Vagina (tissue), 2 donors: Measurements from ENCODE around the gene CALM3. TPM values are rescaled to one million over a fixed set of nuclear protein-coding genes. Genes with fewer than 3 reads are reported as not detected.
A peak's percentile ranks its signal among the peaks of the same experiment; 100 is the strongest.
"Not testable (repeated sequence)": the region's sequence is repeated elsewhere in the genome, so short reads cannot be mapped to it uniquely, and the experiment has no call there.

Source experiments
- DNase-seq, 2 donors: peaks; one replicate each; pipeline ENCODE4 v3.0.0-alpha.2; 2017; ENCODE audit errors: extremely low spot score in 2 of 2
- H3K27ac ChIP-seq: fragments of 200-600 bp; sonication (generic); one replicate; pipeline ENCODE4 v1.5.1; 2019
- H3K27me3 ChIP-seq: fragments of 200-600 bp; sonication (generic); one replicate; pipeline ENCODE4 v1.5.1; 2019
- H3K36me3 ChIP-seq, 2 donors: fragments of 200-600 bp; sonication (generic); one replicate each; pipeline ENCODE4 v1.5.1; 2017 to 2019
- H3K4me1 ChIP-seq: fragments of 200-600 bp; sonication (generic); one replicate; pipeline ENCODE4 v1.5.1; 2019
- H3K4me3 ChIP-seq, 2 donors: fragments of 200-600 bp; sonication (generic); 1 replicate in 1 of 2; 2 replicates in 1 of 2; pipeline ENCODE4 v1.5.1; 2016 to 2019
- H3K9me3 ChIP-seq: fragments of 200-600 bp; sonication (generic); one replicate; pipeline ENCODE4 v1.5.1; 2019
- POLR2A ChIP-seq, 2 donors: fragments of 450-650 bp; IDR thresholded peaks; one replicate each; pipeline ENCODE4 v1.6.1; 2017; ENCODE audit warnings: antibody characterized with exemption in 2 of 2, mild to moderate bottlenecking in 2 of 2, moderate library complexity in 2 of 2
- POLR2AphosphoS5 ChIP-seq, 2 donors: sonication (generic); formaldehyde crosslinking; IDR thresholded peaks; one replicate each; pipeline ENCODE4 v1.9.0; 2017; ENCODE audit warnings: antibody characterized with exemption in 2 of 2, mild to moderate bottlenecking in 2 of 2, low read depth in 1 of 2; ENCODE audit not compliant: insufficient read depth in 1 of 2
- intact Hi-C: fragments of 100-400 bp; cut with DNase I; formaldehyde crosslinking; loops from one replicate; pipeline ENCODE4 v1.15.1; 2023
- total RNA-seq: library from RNA; depleted of rRNA; stranded (reverse); fragments of >200 nt; gene quantifications from one replicate; pipeline ENCODE4 v1.2.3, GENCODE V29; 2016
- TF ChIP-seq, protein P1 (sequence below), 3 experiments: fragments of 450-650 bp in 2 of 3; fragments of 200-600 bp in 1 of 3; sonication (generic) in 1 of 3; IDR thresholded peaks; one replicate each; pipeline ENCODE4 v1.5.1; 2017 to 2019; ENCODE audit warnings: antibody characterized with exemption in 3 of 3, mild to moderate bottlenecking in 2 of 3, moderate library complexity in 2 of 3

Gene CALM3
- total RNA-seq, 1 donor from 2014 or later, result 105 TPM

DNA sequence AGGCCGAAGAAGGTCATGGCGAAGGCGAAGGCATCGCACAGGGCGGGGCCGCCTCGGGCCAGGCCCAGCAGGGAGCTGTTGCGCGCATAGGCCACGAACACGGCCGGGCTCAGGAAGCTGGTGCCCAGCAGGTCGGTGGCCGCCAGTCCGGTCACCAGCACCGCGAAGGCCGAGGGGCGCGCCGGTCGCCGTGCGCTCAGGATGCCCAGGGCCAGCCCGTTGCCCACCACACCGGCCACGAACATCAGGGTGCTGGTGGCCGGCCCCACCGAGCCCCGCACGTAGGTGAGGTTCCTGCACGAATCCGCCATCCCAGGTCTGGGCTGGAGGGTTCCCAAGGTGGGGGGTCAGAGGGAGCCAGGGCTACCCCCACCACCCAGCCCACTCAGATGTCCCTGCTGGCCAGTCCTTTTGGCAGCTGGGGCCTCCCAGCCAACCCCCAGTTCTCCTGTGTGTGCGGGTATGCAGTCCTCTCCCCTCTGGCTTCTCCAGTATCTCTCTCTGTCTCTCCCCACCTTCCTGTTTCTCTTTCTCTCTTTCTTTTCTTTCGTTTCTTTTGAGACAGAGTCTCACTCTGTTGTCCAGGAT lies 22.9 kb downstream of the CALM3 start:
- DNase-seq, result no peak
- Histone ChIP-seq H3K4me1 (peaks cover 42% of the 10 kb centered on the region), H3K27ac (peak overlapping the region; percentile 87), H3K27me3 (no peaks in the 10 kb centered on the region), H3K9me3 (no peaks in the 10 kb centered on the region), H3K4me3 (peak overlapping the region; percentile 17 to 27), H3K36me3 (no peaks in the 10 kb centered on the region)
- intact Hi-C loops, result no loop called here
- TF ChIP-seq, protein P1, sequence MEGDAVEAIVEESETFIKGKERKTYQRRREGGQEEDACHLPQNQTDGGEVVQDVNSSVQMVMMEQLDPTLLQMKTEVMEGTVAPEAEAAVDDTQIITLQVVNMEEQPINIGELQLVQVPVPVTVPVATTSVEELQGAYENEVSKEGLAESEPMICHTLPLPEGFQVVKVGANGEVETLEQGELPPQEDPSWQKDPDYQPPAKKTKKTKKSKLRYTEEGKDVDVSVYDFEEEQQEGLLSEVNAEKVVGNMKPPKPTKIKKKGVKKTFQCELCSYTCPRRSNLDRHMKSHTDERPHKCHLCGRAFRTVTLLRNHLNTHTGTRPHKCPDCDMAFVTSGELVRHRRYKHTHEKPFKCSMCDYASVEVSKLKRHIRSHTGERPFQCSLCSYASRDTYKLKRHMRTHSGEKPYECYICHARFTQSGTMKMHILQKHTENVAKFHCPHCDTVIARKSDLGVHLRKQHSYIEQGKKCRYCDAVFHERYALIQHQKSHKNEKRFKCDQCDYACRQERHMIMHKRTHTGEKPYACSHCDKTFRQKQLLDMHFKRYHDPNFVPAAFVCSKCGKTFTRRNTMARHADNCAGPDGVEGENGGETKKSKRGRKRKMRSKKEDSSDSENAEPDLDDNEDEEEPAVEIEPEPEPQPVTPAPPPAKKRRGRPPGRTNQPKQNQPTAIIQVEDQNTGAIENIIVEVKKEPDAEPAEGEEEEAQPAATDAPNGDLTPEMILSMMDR (IDR thresholded peaks at IDR 0.05), result no peak
- TF ChIP-seq POLR2AphosphoS5 (IDR thresholded peaks at IDR 0.05; ENCODE audit: insufficient read depth in 1 of 2, low read depth in 1 of 2), result no peak
- no peak for TF ChIP-seq POLR2A (IDR thresholded peaks at IDR 0.05)

DNA sequence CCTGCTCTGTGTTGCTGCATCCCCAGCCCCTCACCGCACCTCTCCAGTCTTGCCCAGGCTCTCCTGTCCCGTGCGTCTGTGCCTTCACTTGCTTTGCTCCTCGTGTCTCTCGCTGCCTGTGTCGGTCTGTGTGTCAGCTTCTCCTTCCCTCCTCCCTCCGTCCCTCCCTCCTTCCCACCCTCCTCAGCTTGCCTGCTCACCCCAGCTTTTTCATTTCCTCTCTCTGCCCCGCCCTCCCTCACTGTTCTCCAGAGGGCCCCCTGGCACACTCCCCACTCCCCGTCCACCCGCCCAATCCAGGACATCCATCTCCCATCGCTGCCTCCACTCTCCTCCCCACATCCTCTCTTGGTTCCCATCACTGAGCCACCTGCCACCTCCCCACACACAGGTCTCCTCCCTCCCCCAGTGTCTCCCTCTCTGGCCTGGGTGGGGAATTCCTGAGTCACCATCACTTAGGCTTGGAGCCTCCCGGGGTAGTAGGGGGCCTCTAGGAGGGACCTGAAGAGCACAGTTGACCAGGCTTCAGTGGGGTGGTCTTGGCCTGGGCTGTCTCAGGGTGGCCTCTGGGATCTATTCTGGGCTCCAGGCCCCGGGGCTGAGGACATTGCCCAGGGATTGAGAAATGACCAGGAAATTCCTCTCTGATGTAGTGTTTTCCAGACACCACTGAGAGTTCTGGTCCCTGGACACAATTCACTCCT lies 24.0 kb downstream of the CALM3 start, which contains the start of gene PTGIR:
Gene PTGIR (minus strand): TSS at position 132 of the 704 bp plus-strand sequence. CDS start 864 bp downstream, outside the sequence.
- H3K4me3 ChIP-seq, result peak within 1 kb of the TSS; percentile 17 to 27
- no peak for DNase-seq
- no peaks in the 10 kb centered on the region for H3K36me3 ChIP-seq
- H3K9me3 ChIP-seq, result no peaks in the 10 kb centered on the region
- H3K4me1 ChIP-seq, result peaks cover 36% of the 10 kb centered on the region
- TF ChIP-seq POLR2AphosphoS5 (IDR thresholded peaks at IDR 0.05; ENCODE audit: insufficient read depth in 1 of 2, low read depth in 1 of 2), result peak; percentile 21 to 78
- TF ChIP-seq POLR2A (IDR thresholded peaks at IDR 0.05), result no peak
- intact Hi-C loops, result loop anchor here (5.0 kb wide), 1 partner anchor 37 kb away; the partner anchor contains the start of gene DACT3
- no peaks in the 10 kb centered on the region for H3K27me3 ChIP-seq
- peak within 1 kb of the TSS; percentile 87 for H3K27ac ChIP-seq

DNA sequence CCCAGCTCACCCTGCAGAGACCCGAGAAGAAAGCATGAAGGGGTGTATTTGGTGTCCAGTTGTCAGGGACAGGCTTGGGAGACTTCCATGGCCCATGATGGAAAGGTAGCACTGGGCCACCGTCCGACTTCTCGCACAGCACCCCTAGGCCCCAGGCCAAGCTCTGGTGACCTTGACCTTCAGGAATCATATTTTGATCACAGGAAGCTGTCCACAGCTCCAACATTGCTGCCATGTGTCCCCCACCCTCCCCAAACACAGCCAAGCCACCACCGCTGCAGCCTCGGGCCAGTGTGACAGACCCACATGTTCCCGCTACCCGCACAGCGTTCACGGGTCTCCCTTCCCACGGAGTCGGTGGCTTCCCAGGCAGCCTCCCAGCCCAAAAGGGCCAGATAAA lies 24.6 kb downstream of the CALM3 start:
- intact Hi-C loops, result loop anchor here (5.0 kb wide), 1 partner anchor 37 kb away; the partner anchor contains the start of gene DACT3
- H3K4me1 ChIP-seq, result peaks cover 34% of the 10 kb centered on the region
- H3K9me3 ChIP-seq, result no peaks in the 10 kb centered on the region
- TF ChIP-seq POLR2AphosphoS5 (IDR thresholded peaks at IDR 0.05; ENCODE audit: insufficient read depth in 1 of 2, low read depth in 1 of 2) (no peak), POLR2A (IDR thresholded peaks at IDR 0.05) (no peak)
- TF ChIP-seq, protein P1 (IDR thresholded peaks at IDR 0.05), result no peak
- peak overlapping the region; percentile 87 for H3K27ac ChIP-seq
- DNase-seq, result no peak
- H3K36me3 ChIP-seq, result no peaks in the 10 kb centered on the region
- no peak overlapping the region for H3K4me3 ChIP-seq
- H3K27me3 ChIP-seq, result no peaks in the 10 kb centered on the region

DNA sequence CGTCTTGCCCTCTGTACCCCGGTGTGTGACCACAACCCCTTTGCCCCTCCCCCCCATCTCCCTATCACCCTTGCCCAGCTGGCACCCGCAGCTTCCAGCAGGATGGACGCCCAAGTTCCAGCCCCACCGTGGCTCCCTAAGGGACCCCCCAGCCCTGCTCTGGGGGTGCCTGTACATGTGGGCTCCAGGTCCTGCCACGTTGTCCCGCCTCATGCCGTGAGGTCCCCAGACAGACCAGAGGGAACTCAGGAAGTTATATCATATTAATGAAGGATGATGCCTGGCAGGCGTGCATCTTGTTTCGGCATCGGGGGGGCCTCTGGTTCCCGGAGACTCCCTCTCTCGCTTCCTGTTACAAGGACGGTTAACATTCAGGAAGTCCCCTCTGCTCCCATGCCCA lies 25.3 kb downstream of the CALM3 start:
- TF ChIP-seq POLR2A (IDR thresholded peaks at IDR 0.05) (no peak), POLR2AphosphoS5 (IDR thresholded peaks at IDR 0.05; ENCODE audit: insufficient read depth in 1 of 2, low read depth in 1 of 2) (no peak)
- TF ChIP-seq, protein P1 (IDR thresholded peaks at IDR 0.05), result no peak
- no peaks in the 10 kb centered on the region for H3K9me3 ChIP-seq
- no peaks in the 10 kb centered on the region for H3K36me3 ChIP-seq
- H3K4me3 ChIP-seq, result no peak overlapping the region
- peak overlapping the region; percentile 87 for H3K27ac ChIP-seq
- peaks cover 34% of the 10 kb centered on the region for H3K4me1 ChIP-seq
- H3K27me3 ChIP-seq, result no peaks in the 10 kb centered on the region
- intact Hi-C loops, result loop anchor here (5.0 kb wide), 1 partner anchor 36 kb away; the partner anchor contains the start of gene DACT3
- DNase-seq, result no peak

DNA sequence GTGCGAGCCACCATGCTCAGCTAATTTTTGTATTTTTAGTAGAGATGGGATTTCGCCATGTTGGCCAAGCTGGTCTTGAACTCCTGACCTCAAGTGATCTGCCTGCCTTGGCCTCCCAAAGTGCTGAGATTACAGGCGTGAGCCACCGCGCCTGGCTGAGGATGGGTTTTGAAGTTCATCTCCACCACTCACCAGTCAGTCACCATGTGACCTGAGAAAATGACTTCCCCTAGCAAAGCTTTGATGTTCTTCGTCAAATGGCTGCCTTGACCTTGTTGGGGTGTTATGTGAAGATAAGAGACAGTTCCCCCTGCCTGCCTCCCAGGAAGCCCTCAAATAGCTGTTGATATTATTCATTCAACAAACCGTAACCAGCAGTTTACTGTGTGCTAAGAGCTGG lies 27.8 kb downstream of the CALM3 start:
- not testable (repeated sequence) for H3K4me3 ChIP-seq, H3K27ac ChIP-seq, DNase-seq, H3K36me3 ChIP-seq, H3K9me3 ChIP-seq, H3K27me3 ChIP-seq
- intact Hi-C loops, result loop anchor here (5.0 kb wide), 1 partner anchor 33 kb away; the partner anchor contains the start of gene DACT3
- H3K4me1 ChIP-seq, result peaks cover 40% of the 10 kb centered on the region
